GM12875 (cell line): Measurements from ENCODE around the gene PKD2.

Experiments used
- H3K4me3 ChIP-seq: one replicate; pipeline ENCODE4 v1.5.1; 2011; ENCODE audit warnings: low read depth, low read length, control low read depth
- CTCF ChIP-seq: IDR thresholded peaks from 2 replicates; pipeline ENCODE4 v1.5.1; 2011; ENCODE audit warnings: low read depth, mild to moderate bottlenecking, control low read depth, inconsistent platforms, low read length, moderate library complexity, borderline replicate concordance; ENCODE audit not compliant: insufficient read depth

PKD2 gene

GRCh38 chr4:88005946-88006345 lies 1.5 kb upstream of the PKD2 start:
- H3K4me3 ChIP-seq = no peak overlapping the region
- TF ChIP-seq CTCF = no peak

GRCh38 chr4:88006956-88007303 lies 505 bp upstream of the PKD2 start:
- peak overlapping the region; percentile 93 for H3K4me3 ChIP-seq
- TF ChIP-seq CTCF = no peak

- TF ChIP-seq CTCF = no peak
Measured at GRCh38 chr4:88008122-88008742, 797 bp downstream of the PKD2 start.

GRCh38 chr4:88008743-88009171 lies 1.3 kb downstream of the PKD2 start:
- H3K4me3 ChIP-seq = peak overlapping the region; percentile 93
- TF ChIP-seq CTCF = no peak

More at GRCh38 chr4:88008122-88008742, 797 bp downstream of the PKD2 start:
- peak overlapping the region; percentile 93 for H3K4me3 ChIP-seq

GRCh38 chr4:88009871-88010270 lies 2.4 kb downstream of the PKD2 start:
- no peak overlapping the region for H3K4me3 ChIP-seq
- no peak for TF ChIP-seq CTCF

- no peak for TF ChIP-seq CTCF
- H3K4me3 ChIP-seq = no peak overlapping the region
Measured at GRCh38 chr4:88010966-88011365, 3.5 kb downstream of the PKD2 start.

- no peak overlapping the region for H3K4me3 ChIP-seq
- no peak for TF ChIP-seq CTCF
Measured at GRCh38 chr4:88012647-88013046, 5.2 kb downstream of the PKD2 start.
